Stomach (tissue), 9 donors: ENCODE data around the gene PKD2. TPM values are rescaled to one million over a fixed set of nuclear protein-coding genes. Genes with fewer than 3 reads are reported as not detected.

Experiments
- DNase-seq, 2 donors: peaks; one replicate each; pipeline versions ENCODE4 v3.0.0 to v3.0.0-alpha.2; 2013 to 2019
- H3K27ac ChIP-seq, 5 donors: fragments of 200-600 bp in 4 of 5; sonication (generic) in 4 of 5; one replicate each; pipeline ENCODE4 v1.5.1; 2013 to 2019; ENCODE audit warnings: mild to moderate bottlenecking in 1 of 5, moderate library complexity in 1 of 5
- H3K27me3 ChIP-seq, 3 donors: fragments of 200-600 bp; sonication (generic); one replicate each; pipeline ENCODE4 v1.5.1; 2017 to 2019; ENCODE audit warnings: mixed run types in 1 of 3
- H3K36me3 ChIP-seq, 4 donors: fragments of 200-600 bp; sonication (generic); 1 replicate in 3 of 4; 2 replicates in 1 of 4; pipeline ENCODE4 v1.5.1; 2016 to 2019
- H3K4me1 ChIP-seq, 4 donors: fragments of 200-600 bp; sonication (generic); one replicate each; pipeline ENCODE4 v1.5.1; 2016 to 2019
- H3K4me3 ChIP-seq, 4 donors: fragments of 200-600 bp; sonication (generic) in 3 of 4; one replicate each; pipeline ENCODE4 v1.5.1; 2016 to 2019; ENCODE audit warnings: mild to moderate bottlenecking in 1 of 4
- H3K9me3 ChIP-seq, 4 donors: fragments of 200-600 bp; sonication (generic); one replicate each; pipeline ENCODE4 v1.5.1; 2016 to 2019
- CTCF ChIP-seq, 7 experiments: fragments of 450-650 bp in 4 of 7; fragments of 200-600 bp in 3 of 7; sonication (generic) in 3 of 7; IDR thresholded peaks; one replicate each; pipeline ENCODE4 v1.5.1; 2016 to 2019; ENCODE audit warnings: antibody characterized with exemption in 7 of 7, control low read depth in 2 of 7, mild to moderate bottlenecking in 1 of 7
- EP300 ChIP-seq: sonication (generic); formaldehyde crosslinking; IDR thresholded peaks from one replicate; pipeline ENCODE4 v1.6.1; 2017; ENCODE audit warnings: antibody characterized with exemption
- POLR2A ChIP-seq, 4 donors: fragments of 450-650 bp; IDR thresholded peaks; one replicate each; pipeline ENCODE4 v1.6.1; 2016; ENCODE audit warnings: antibody characterized with exemption in 4 of 4, control low read depth in 2 of 4, mild to moderate bottlenecking in 1 of 4, moderate library complexity in 1 of 4
- POLR2AphosphoS5 ChIP-seq, 3 donors: sonication (generic); formaldehyde crosslinking; IDR thresholded peaks; one replicate each; pipeline ENCODE4 v1.6.1; 2016; ENCODE audit warnings: antibody characterized with exemption in 3 of 3
- WGBS, 5 donors: extraction: QIAGEN DNeasy Blood & Tissue Kit in 3 of 5; methylation state at CpG; one replicate each; pipeline versions ENCODE4 v1.1.5 to v1.1.7; 2013 to 2018; 5-methylcytosine and 5-hydroxymethylcytosine counted together
- intact Hi-C: fragments of 100-400 bp; cut with DNase I; formaldehyde crosslinking; loops from one replicate; pipeline ENCODE4 v1.15.1; 2023; ENCODE audit warnings: low total_unique reads
- polyA plus RNA-seq, 3 donors: library from polyadenylated mRNA; stranded (reverse); fragments of 200-250 nt; gene quantifications; one replicate each; pipeline ENCODE4 v1.2.3, GENCODE V29; 2013
- total RNA-seq, 5 donors: library from RNA; depleted of rRNA; stranded (reverse); fragments of >200 nt; gene quantifications; one replicate each; pipeline versions ENCODE4 v1.1.0 to v1.2.3, GENCODE V29; 2014 to 2016
- donor health status: healthy with polysubstance abuse.
- donor health status: Bipolar disorder and iron deficiency.
- donor health status: healthy.

PKD2 gene
- total and polyA plus RNA-seq, 8 donors: 4.0 to 209 (median 32.7) TPM

GRCh38 chr4:88093874-88094273 is 86.4 kb downstream of the PKD2 start:
- intact Hi-C loops: no loop called here
- TF ChIP-seq CTCF (IDR thresholded peaks at IDR 0.05) (no peak), POLR2AphosphoS5 (IDR thresholded peaks at IDR 0.05) (no peak), EP300 (no peak), POLR2A (IDR thresholded peaks at IDR 0.05) (no peak)

GRCh38 chr4:88097301-88097700 is 89.9 kb downstream of the PKD2 start:
- 63 to 73% (median 68%) methylated on average over 2 of the region's 2 CpGs for WGBS, 5 donors
- TF ChIP-seq POLR2A (IDR thresholded peaks at IDR 0.05) (no peak), EP300 (no peak), POLR2AphosphoS5 (IDR thresholded peaks at IDR 0.05) (no peak), CTCF (IDR thresholded peaks at IDR 0.05) (no peak)
- peak in 1 of 2 donors; percentile 8 for DNase-seq

More at GRCh38 chr4:88093874-88094273, 86.4 kb downstream of the PKD2 start:
- H3K4me3 ChIP-seq: no peak overlapping the region
- no peaks in the 10 kb centered on the region for H3K4me1 ChIP-seq
- no peaks in the 10 kb centered on the region for H3K27me3 ChIP-seq
- no peak for DNase-seq
- no peaks in the 10 kb centered on the region for H3K36me3 ChIP-seq
- H3K9me3 ChIP-seq: no peaks in the 10 kb centered on the region
- 81 to 87% (median 87%) methylated on average over 5 of the region's 5 CpGs for WGBS, 5 donors
- H3K27ac ChIP-seq: no peak overlapping the region

GRCh38 chr4:88097781-88098180 is 90.3 kb downstream of the PKD2 start:
- WGBS, 5 donors: 77 to 89% (median 88%) methylated on average over 3 of the region's 3 CpGs
- intact Hi-C loops: no loop called here

More at GRCh38 chr4:88097301-88097700, 89.9 kb downstream of the PKD2 start:
- Histone ChIP-seq H3K9me3 (no peaks in the 10 kb centered on the region), H3K27ac (no peak overlapping the region), H3K27me3 (no peaks in the 10 kb centered on the region), H3K36me3 (no peaks in the 10 kb centered on the region), H3K4me1 (no peaks in the 10 kb centered on the region), H3K4me3 (no peak overlapping the region)
- intact Hi-C loops: no loop called here

DNA sequence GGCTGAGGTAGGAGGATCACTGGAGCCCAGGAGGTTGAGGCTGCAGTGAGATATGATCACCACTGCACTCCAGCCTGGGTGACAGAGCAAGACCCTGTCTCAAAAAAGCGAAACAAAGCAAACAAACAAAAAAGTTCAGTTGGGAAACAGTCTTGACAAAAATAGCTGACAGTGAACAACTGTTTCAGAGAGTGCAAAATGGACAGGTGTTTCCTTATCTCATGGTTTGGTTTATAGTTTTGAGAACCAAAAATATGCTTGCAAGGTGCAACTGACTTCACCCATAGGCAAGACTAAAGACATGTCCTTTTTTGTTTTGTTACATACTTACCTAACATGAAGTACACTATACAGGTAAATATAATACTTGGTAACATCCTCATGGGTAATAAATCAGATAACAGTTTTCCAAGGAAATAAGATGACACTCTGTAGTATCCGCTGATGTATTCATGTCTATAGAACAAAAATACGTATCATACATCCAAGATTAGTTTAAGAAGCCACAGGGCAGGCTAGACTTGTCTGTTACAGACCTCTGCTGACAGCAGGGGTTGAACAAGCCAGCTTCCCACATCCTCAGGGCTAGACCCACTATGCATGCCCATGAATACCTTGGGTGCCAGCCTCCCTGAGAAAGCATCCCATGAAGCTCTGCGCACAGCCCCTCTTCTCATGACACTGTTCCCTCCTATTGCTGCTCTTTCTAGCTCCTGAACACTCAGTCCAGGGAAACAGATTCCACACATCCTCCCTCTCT is 91.7 kb downstream of the PKD2 start:
- Histone ChIP-seq H3K4me1 (no peaks in the 10 kb centered on the region), H3K27me3 (no peaks in the 10 kb centered on the region), H3K4me3 (no peak overlapping the region), H3K36me3 (no peaks in the 10 kb centered on the region), H3K9me3 (no peaks in the 10 kb centered on the region), H3K27ac (no peak overlapping the region)
- 86 to 94% (median 91%) methylated on average over 4 of the region's 4 CpGs for WGBS, 5 donors
- TF ChIP-seq CTCF (IDR thresholded peaks at IDR 0.05): no peak
- no peak for TF ChIP-seq EP300
- no peak for TF ChIP-seq POLR2AphosphoS5 (IDR thresholded peaks at IDR 0.05)
- TF ChIP-seq POLR2A (IDR thresholded peaks at IDR 0.05): no peak
- intact Hi-C loops: no loop called here
- no peak for DNase-seq

More at GRCh38 chr4:88097781-88098180, 90.3 kb downstream of the PKD2 start:
- Histone ChIP-seq H3K4me1 (no peaks in the 10 kb centered on the region), H3K36me3 (no peaks in the 10 kb centered on the region), H3K9me3 (no peaks in the 10 kb centered on the region), H3K27ac (no peak overlapping the region), H3K4me3 (no peak overlapping the region), H3K27me3 (no peaks in the 10 kb centered on the region)
- TF ChIP-seq EP300 (no peak), POLR2A (IDR thresholded peaks at IDR 0.05) (no peak), POLR2AphosphoS5 (IDR thresholded peaks at IDR 0.05) (no peak), CTCF (IDR thresholded peaks at IDR 0.05) (no peak)
- no peak for DNase-seq
